Endodermal cell (in vitro differentiated cells): Measurements from ENCODE around the gene FAIM2. TPM values are rescaled to one million over a fixed set of nuclear protein-coding genes. Genes with fewer than 3 reads are reported as not detected.

Experiments used
- DNase-seq: peaks from one replicate; pipeline ENCODE4 v3.0.0-alpha.2; 2017
- H3K27ac ChIP-seq: 2 replicates; pipeline ENCODE4 v1.5.1; 2013; ENCODE audit warnings: mild to moderate bottlenecking, low read depth, low read length, moderate library complexity
- H3K27me3 ChIP-seq: 2 replicates; pipeline ENCODE4 v1.6.1; 2013; ENCODE audit warnings: mild to moderate bottlenecking, low read length, moderate library complexity; ENCODE audit not compliant: insufficient read depth, control insufficient read depth, poor library complexity, severe bottlenecking
- H3K36me3 ChIP-seq: 2 replicates; pipeline ENCODE4 v1.7.0; 2013; ENCODE audit warnings: mild to moderate bottlenecking, low read length, moderate library complexity; ENCODE audit not compliant: control insufficient read depth, insufficient read depth
- H3K4me1 ChIP-seq: one replicate; pipeline ENCODE4 v1.7.0; 2013; ENCODE audit warnings: low read length; ENCODE audit not compliant: control insufficient read depth, insufficient read depth
- H3K4me3 ChIP-seq: 2 replicates; pipeline ENCODE4 v1.5.1; 2013; ENCODE audit warnings: mild to moderate bottlenecking, low read length, moderate library complexity
- H3K9ac ChIP-seq: 2 replicates; pipeline ENCODE4 v1.6.1; 2013; ENCODE audit warnings: mild to moderate bottlenecking, low read length, moderate library complexity; ENCODE audit not compliant: poor library complexity, severe bottlenecking; ENCODE audit errors: extremely low read depth
- H3K9me3 ChIP-seq: 2 replicates; pipeline ENCODE4 v1.6.1; 2013; ENCODE audit warnings: mild to moderate bottlenecking, low read length, moderate library complexity; ENCODE audit not compliant: control insufficient read depth
- H3K27ac Mint-ChIP-seq: 2 replicates; pipeline ENCODE4 v1.8.0; 2020; ENCODE audit warnings: mixed read lengths
- H3K27me3 Mint-ChIP-seq: 2 replicates; pipeline ENCODE4 v1.8.0; 2021; ENCODE audit warnings: mild to moderate bottlenecking, mixed read lengths; ENCODE audit not compliant: insufficient read depth
- H3K36me3 Mint-ChIP-seq: 2 replicates; pipeline ENCODE4 v1.8.0; 2020; ENCODE audit warnings: low read depth, mixed read lengths
- H3K4me1 Mint-ChIP-seq: 2 replicates; pipeline ENCODE4 v1.8.0; 2020; ENCODE audit warnings: mixed read lengths
- H3K4me3 Mint-ChIP-seq: 2 replicates; pipeline ENCODE4 v1.8.0; 2020; ENCODE audit warnings: mild to moderate bottlenecking, moderate library complexity, mixed read lengths
- H3K9me3 Mint-ChIP-seq: 2 replicates; pipeline ENCODE4 v1.8.0; 2020; ENCODE audit warnings: mild to moderate bottlenecking, mixed read lengths
- CTCF ChIP-seq: fragments of 200-600 bp; sonication (generic); conservative IDR thresholded peaks from 2 replicates; pipeline ENCODE4 v1.5.0; 2021; ENCODE audit warnings: antibody characterized with exemption, mild to moderate bottlenecking
- WGBS, 2 experiments: methylation state at CpG; one replicate each; pipeline versions ENCODE4 v1.1.5 to v1.1.7; 2013; ENCODE audit warnings: missing lambda C conversion rate in 2 of 2, mixed read lengths in 1 of 2; ENCODE audit not compliant: insufficient coverage in 1 of 2, insufficient read length in 1 of 2; 5-methylcytosine and 5-hydroxymethylcytosine counted together
- total RNA-seq, 2 donors: library from RNA; stranded (reverse); fragmentation: NEBNext Ultra II Directional in 1 of 2; extraction: Animal tissue kit (Norgen Biotek cat#: 25700) in 1 of 2; gene quantifications; 2 replicates in 1 of 2; 3 replicates in 1 of 2; pipeline ENCODE4 v1.2.1, GENCODE V29; 2021

Gene FAIM2
- total RNA-seq, 2 donors from 2014 or later, result not detected

GRCh38 chr12:49942512-49942893 is 38.8 kb upstream of the FAIM2 start:
- TF ChIP-seq CTCF, result no peak
- Histone ChIP-seq H3K4me3 (no peak overlapping the region), H3K36me3 (no peaks in the 10 kb centered on the region), H3K9me3 (no peaks in the 10 kb centered on the region), H3K27ac (no peak overlapping the region), H3K27me3 (peaks cover 42% of the 10 kb centered on the region), H3K9ac (no peak overlapping the region), H3K4me1 (peaks cover 6% of the 10 kb centered on the region)
- Mint-ChIP-seq H3K36me3 (no peaks in the 10 kb centered on the region), H3K9me3 (no peaks in the 10 kb centered on the region), H3K4me1 (peaks cover 16% of the 10 kb centered on the region), H3K27me3 (peaks cover 71% of the 10 kb centered on the region), H3K4me3 (no peak overlapping the region), H3K27ac (no peak overlapping the region)
- WGBS, 2 experiments, result 86 to 96% methylated on average over 3 of the region's 3 CpGs
- no peak for DNase-seq

- no peak overlapping the region for H3K27ac Mint-ChIP-seq
- Histone ChIP-seq H3K27ac (no peak overlapping the region), H3K4me1 (peaks cover 6% of the 10 kb centered on the region), H3K9me3 (no peaks in the 10 kb centered on the region), H3K4me3 (no peak overlapping the region), H3K9ac (no peak overlapping the region), H3K27me3 (peaks cover 38% of the 10 kb centered on the region), H3K36me3 (no peaks in the 10 kb centered on the region)
- H3K4me1 Mint-ChIP-seq, result peaks cover 16% of the 10 kb centered on the region
- no peak overlapping the region for H3K4me3 Mint-ChIP-seq
- DNase-seq, result no peak
- peaks cover 64% of the 10 kb centered on the region for H3K27me3 Mint-ChIP-seq
- TF ChIP-seq CTCF, result no peak
- H3K9me3 Mint-ChIP-seq, result no peaks in the 10 kb centered on the region
- no peaks in the 10 kb centered on the region for H3K36me3 Mint-ChIP-seq
- 85 to 89% methylated on average over 8 to 13 of the region's 13 CpGs for WGBS, 2 experiments
Observed at GRCh38 chr12:49941556-49942511, 38.1 kb upstream of the FAIM2 start.

GRCh38 chr12:49939707-49940106 is 36.0 kb upstream of the FAIM2 start:
- no peak overlapping the region for H3K27ac ChIP-seq
- 90% methylated on average over 1 of the region's 1 CpG; no CpG with 5 or more reads in 1 of the 2 experiments for WGBS, 2 experiments
- H3K4me3 ChIP-seq, result no peak overlapping the region
- H3K9ac ChIP-seq, result no peak overlapping the region
- Mint-ChIP-seq H3K27ac (no peak overlapping the region), H3K36me3 (no peaks in the 10 kb centered on the region), H3K4me3 (no peak overlapping the region), H3K4me1 (peaks cover 7% of the 10 kb centered on the region), H3K9me3 (no peaks in the 10 kb centered on the region), H3K27me3 (peaks cover 43% of the 10 kb centered on the region)
- peaks cover 21% of the 10 kb centered on the region for H3K27me3 ChIP-seq
- no peaks in the 10 kb centered on the region for H3K9me3 ChIP-seq
- DNase-seq, result no peak
- TF ChIP-seq CTCF, result no peak
- H3K36me3 ChIP-seq, result no peaks in the 10 kb centered on the region
- peaks cover 6% of the 10 kb centered on the region for H3K4me1 ChIP-seq
